Measurements from ENCODE around the gene STPG2. TPM values are rescaled to one million over a fixed set of nuclear protein-coding genes. Genes with fewer than 3 reads are reported as not detected.

Gene STPG2
- total and polyA plus RNA-seq, 10 of the 15 experiments (the other 5 are each of a cell fraction or from before 2014, with no cell fraction given), result 0.13 to 0.24 TPM; not detected in 8

GRCh38 chr4:97759785-97760184 is 383.5 kb downstream of the STPG2 start:
- intact Hi-C loops (cut with micrococcal nuclease; ENCODE audit: unreplicated experiment) (no loop called here), in situ Hi-C loops (cut with MboI) (no loop called here)
- WGBS (ENCODE audit: insufficient coverage, insufficient replicate concordance, low lambda C conversion rate, missing lambda C conversion rate), result 69% methylated on average over 2 of the region's 2 CpGs
- Histone ChIP-seq H4K20me1 (ENCODE audit: control insufficient read depth, insufficient read depth) (no peaks in the 10 kb centered on the region), H3K9me3 (replicated peaks; ENCODE audit: control insufficient read depth, insufficient read depth, low read length) (no peaks in the 10 kb centered on the region), H2AFZ (ENCODE audit: control insufficient read depth, low read depth, low read length) (no peak overlapping the region), H3K4me3 (no peak overlapping the region), H3K36me3 (ENCODE audit: control insufficient read depth in 2 of 2, insufficient read depth in 2 of 2, low read length in 1 of 2) (no peaks in the 10 kb centered on the region), H3K4me2 (ENCODE audit: control insufficient read depth, insufficient read depth) (no peak overlapping the region), H3K27ac (ENCODE audit: control insufficient read depth, insufficient read depth) (no peak overlapping the region), H3K27me3 (replicated peaks in 1 of 2; ENCODE audit: control insufficient read depth in 2 of 2, insufficient read depth in 2 of 2, low read length in 1 of 2) (no peaks in the 10 kb centered on the region), H3K4me1 (ENCODE audit: control insufficient read depth, insufficient read depth, low read length) (no peaks in the 10 kb centered on the region), H3K79me2 (ENCODE audit: control insufficient read depth, insufficient read depth, low read length) (no peaks in the 10 kb centered on the region), H3K9ac (ENCODE audit: control insufficient read depth, insufficient read depth, low read length) (no peak overlapping the region)
- no peak for TF ChIP-seq ATF2 (IDR thresholded peaks at IDR 0.05; ENCODE audit: low read length)
- ChIA-PET CTCF (no interaction called here), RAD21 (ENCODE audit: unreplicated experiment) (no interaction called here), POLR2A (no interaction called here), SMC1A (ENCODE audit: uncharacterized antibody, unreplicated experiment) (no interaction called here)
- FAIRE-seq (no peak), DNase-seq (ENCODE audit: low read depth, low spot score) (no peak), ATAC-seq (no peak)
- BruUV-seq (replicated peaks), result no TSS peak

- H3K4me2 ChIP-seq (ENCODE audit: control insufficient read depth, insufficient read depth), result no peak overlapping the region
- WGBS (ENCODE audit: insufficient coverage, insufficient replicate concordance, low lambda C conversion rate, missing lambda C conversion rate), result 0% methylated on average over 1 of the region's 1 CpG
- no peaks in the 10 kb centered on the region for H3K79me2 ChIP-seq (ENCODE audit: control insufficient read depth, insufficient read depth, low read length)
- ChIA-PET SMC1A (ENCODE audit: uncharacterized antibody, unreplicated experiment) (no interaction called here), CTCF (no interaction called here), RAD21 (ENCODE audit: unreplicated experiment) (no interaction called here), POLR2A (no interaction called here)
- H3K9me3 ChIP-seq (replicated peaks; ENCODE audit: control insufficient read depth, insufficient read depth, low read length), result no peaks in the 10 kb centered on the region
- no peaks in the 10 kb centered on the region for H3K4me1 ChIP-seq (ENCODE audit: control insufficient read depth, insufficient read depth, low read length)
- in situ Hi-C loops (cut with MboI) (no loop called here), intact Hi-C loops (cut with micrococcal nuclease; ENCODE audit: unreplicated experiment) (no loop called here)
- BruUV-seq (replicated peaks), result no TSS peak
- no peaks in the 10 kb centered on the region for H3K27me3 ChIP-seq (replicated peaks in 1 of 2; ENCODE audit: control insufficient read depth in 2 of 2, insufficient read depth in 2 of 2, low read length in 1 of 2)
- H3K9ac ChIP-seq (ENCODE audit: control insufficient read depth, insufficient read depth, low read length), result no peak overlapping the region
- DNase-seq (ENCODE audit: low read depth, low spot score) (no peak), ATAC-seq (no peak), FAIRE-seq (no peak)
- no peak overlapping the region for H3K4me3 ChIP-seq
- no peaks in the 10 kb centered on the region for H3K36me3 ChIP-seq (ENCODE audit: control insufficient read depth in 2 of 2, insufficient read depth in 2 of 2, low read length in 1 of 2)
- H3K27ac ChIP-seq (ENCODE audit: control insufficient read depth, insufficient read depth), result no peak overlapping the region
- H4K20me1 ChIP-seq (ENCODE audit: control insufficient read depth, insufficient read depth), result no peaks in the 10 kb centered on the region
- H2AFZ ChIP-seq (ENCODE audit: control insufficient read depth, low read depth, low read length), result no peak overlapping the region
- TF ChIP-seq SMARCA5 (IDR thresholded peaks at IDR 0.05) (no peak), MTA3 (IDR thresholded peaks at IDR 0.05; ENCODE audit: borderline replicate concordance, low read length) (no peak), DPF2 (IDR thresholded peaks at IDR 0.05) (no peak), RB1 (IDR thresholded peaks at IDR 0.05; ENCODE audit: borderline replicate concordance) (no peak), TBL1XR1 (IDR thresholded peaks at IDR 0.05; ENCODE audit: low read depth, low read length) (no peak), ATF7 (IDR thresholded peaks at IDR 0.05; ENCODE audit: low read depth) (no peak), IRF5 (IDR thresholded peaks at IDR 0.05; ENCODE audit: borderline replicate concordance) (no peak), IRF3 (IDR thresholded peaks at IDR 0.05) (no peak), POLR2AphosphoS2 (IDR thresholded peaks at IDR 0.05; ENCODE audit: low read depth, low read length) (no peak), TARDBP (IDR thresholded peaks at IDR 0.05; ENCODE audit: borderline replicate concordance) (no peak), MEF2B (IDR thresholded peaks at IDR 0.05; ENCODE audit: partially characterized antibody, poor library complexity, severe bottlenecking) (no peak), HDGF (IDR thresholded peaks at IDR 0.05) (no peak), ZNF24 (IDR thresholded peaks at IDR 0.05) (no peak), JUND (IDR thresholded peaks at IDR 0.05; ENCODE audit: low read depth, low read length) (no peak), POLR2AphosphoS5 (IDR thresholded peaks at IDR 0.05; ENCODE audit: low read length) (no peak), HDAC6 (IDR thresholded peaks at IDR 0.05; ENCODE audit: unreplicated experiment) (no peak)
Measured at GRCh38 chr4:97752599-97752998, 390.7 kb downstream of the STPG2 start.
